HG02973 (cell line): ENCODE measurements around the gene AHCY.
"Not testable (repeated sequence)": the region's sequence is repeated elsewhere in the genome, so short reads cannot be mapped to it uniquely, and the experiment has no call there.

Experiments
- ATAC-seq: cut with Tn5 transposase; IDR thresholded peaks from one replicate; pipeline ENCODE4 v1.9.1; 2021; ENCODE audit warnings: moderate library complexity; ENCODE audit not compliant: unreplicated experiment

Gene AHCY

GRCh38 chr20:34302723-34303533, at the start of gene AHCY:
TSS of gene AHCY (minus strand) at chr20:34303355. CDS start at chr20:34303270, 85 bp downstream.
- peak; percentile 83 for ATAC-seq

GRCh38 chr20:34350095-34350494, 46.9 kb upstream of the AHCY start:
- ATAC-seq, result no peak

GRCh38 chr20:34347571-34347970, 44.4 kb upstream of the AHCY start:
- ATAC-seq, result no peak

- ATAC-seq, result not testable (repeated sequence)
Measured at GRCh38 chr20:34346533-34346865, 43.3 kb upstream of the AHCY start.

- not testable (repeated sequence) for ATAC-seq
Measured at GRCh38 chr20:34345839-34346532, 42.8 kb upstream of the AHCY start.

- no peak for ATAC-seq
Measured at GRCh38 chr20:34345402-34345736, 42.2 kb upstream of the AHCY start.

GRCh38 chr20:34344238-34344637, 41.1 kb upstream of the AHCY start:
- ATAC-seq, result no peak

- no peak for ATAC-seq
Measured at GRCh38 chr20:34343458-34344211, 40.5 kb upstream of the AHCY start.

GRCh38 chr20:34341199-34341598, 38.0 kb upstream of the AHCY start:
- ATAC-seq, result not testable (repeated sequence)

- not testable (repeated sequence) for ATAC-seq
Measured at GRCh38 chr20:34340726-34341125, 37.6 kb upstream of the AHCY start.

GRCh38 chr20:34337982-34338726, 35.0 kb upstream of the AHCY start:
- no peak for ATAC-seq

- ATAC-seq, result no peak
Measured at GRCh38 chr20:34337544-34337943, 34.4 kb upstream of the AHCY start.

- ATAC-seq, result no peak
Measured at GRCh38 chr20:34334654-34335407, 31.7 kb upstream of the AHCY start.

GRCh38 chr20:34333786-34334185, 30.6 kb upstream of the AHCY start:
- no peak for ATAC-seq

GRCh38 chr20:34332262-34332920, 29.2 kb upstream of the AHCY start:
- ATAC-seq, result no peak

- no peak for ATAC-seq
Measured at GRCh38 chr20:34331838-34332237, 28.7 kb upstream of the AHCY start.

- ATAC-seq, result not testable (repeated sequence)
Measured at GRCh38 chr20:34330861-34331544, 27.8 kb upstream of the AHCY start.

GRCh38 chr20:34328928-34329677, 25.9 kb upstream of the AHCY start:
- no peak for ATAC-seq
